LNCaP clone FGC (cell line): ENCODE data around the gene EIF2S2.

Experiments used
- DNase-seq: peaks from one replicate; pipeline ENCODE4 v3.0.0-alpha.2; 2011; ENCODE audit warnings: low read depth
- H3K4me3 ChIP-seq: 2 replicates; pipeline ENCODE4 v1.5.1; 2011; ENCODE audit warnings: mild to moderate bottlenecking, low read depth, low read length, control low read depth
- TF ChIP-seq, protein P1 (sequence below): IDR thresholded peaks from 2 replicates; pipeline ENCODE4 v1.5.1; 2012; ENCODE audit warnings: mild to moderate bottlenecking; ENCODE audit not compliant: control insufficient read depth, insufficient read depth; ENCODE audit errors: extremely low read depth

EIF2S2 gene

DNA sequence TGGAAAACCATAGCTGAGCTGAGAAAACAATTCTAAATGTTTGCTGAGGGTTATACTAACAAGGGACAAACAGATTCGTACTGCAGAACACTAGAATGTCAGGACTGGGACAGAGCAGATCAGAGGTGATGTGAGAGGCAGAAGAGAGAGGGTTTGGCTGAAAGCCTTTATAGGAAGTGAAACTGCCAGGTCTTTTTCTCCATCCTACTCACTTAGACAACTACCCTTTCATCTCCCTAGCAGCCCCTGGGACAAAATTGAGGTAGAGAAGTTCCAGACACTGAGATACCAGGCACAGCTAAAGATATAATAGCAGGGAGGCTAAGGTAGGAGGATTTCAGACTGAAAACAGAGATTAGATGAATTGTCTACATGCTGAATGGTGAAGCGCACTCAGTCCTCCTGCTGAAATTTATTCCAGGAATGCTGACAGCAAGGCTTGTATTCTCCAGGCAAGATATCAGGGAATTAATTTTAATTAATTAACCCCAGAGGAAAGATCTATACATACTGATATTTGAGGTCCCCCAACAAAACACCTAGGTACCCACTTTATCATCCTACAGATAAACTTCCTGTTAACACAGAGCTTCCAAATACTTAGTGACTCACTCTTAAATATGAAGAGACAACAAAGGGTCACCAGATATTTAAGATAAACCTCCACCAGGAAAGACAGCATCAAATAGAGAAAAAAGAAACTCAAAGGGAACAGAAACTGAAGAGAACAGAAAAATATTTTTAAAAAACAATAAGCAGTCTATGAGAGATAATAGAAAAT, 12.6 kb upstream of the EIF2S2 start:
- no peak for DNase-seq
- no peak overlapping the region for H3K4me3 ChIP-seq
- TF ChIP-seq, protein P1, sequence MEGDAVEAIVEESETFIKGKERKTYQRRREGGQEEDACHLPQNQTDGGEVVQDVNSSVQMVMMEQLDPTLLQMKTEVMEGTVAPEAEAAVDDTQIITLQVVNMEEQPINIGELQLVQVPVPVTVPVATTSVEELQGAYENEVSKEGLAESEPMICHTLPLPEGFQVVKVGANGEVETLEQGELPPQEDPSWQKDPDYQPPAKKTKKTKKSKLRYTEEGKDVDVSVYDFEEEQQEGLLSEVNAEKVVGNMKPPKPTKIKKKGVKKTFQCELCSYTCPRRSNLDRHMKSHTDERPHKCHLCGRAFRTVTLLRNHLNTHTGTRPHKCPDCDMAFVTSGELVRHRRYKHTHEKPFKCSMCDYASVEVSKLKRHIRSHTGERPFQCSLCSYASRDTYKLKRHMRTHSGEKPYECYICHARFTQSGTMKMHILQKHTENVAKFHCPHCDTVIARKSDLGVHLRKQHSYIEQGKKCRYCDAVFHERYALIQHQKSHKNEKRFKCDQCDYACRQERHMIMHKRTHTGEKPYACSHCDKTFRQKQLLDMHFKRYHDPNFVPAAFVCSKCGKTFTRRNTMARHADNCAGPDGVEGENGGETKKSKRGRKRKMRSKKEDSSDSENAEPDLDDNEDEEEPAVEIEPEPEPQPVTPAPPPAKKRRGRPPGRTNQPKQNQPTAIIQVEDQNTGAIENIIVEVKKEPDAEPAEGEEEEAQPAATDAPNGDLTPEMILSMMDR, result no peak

DNA sequence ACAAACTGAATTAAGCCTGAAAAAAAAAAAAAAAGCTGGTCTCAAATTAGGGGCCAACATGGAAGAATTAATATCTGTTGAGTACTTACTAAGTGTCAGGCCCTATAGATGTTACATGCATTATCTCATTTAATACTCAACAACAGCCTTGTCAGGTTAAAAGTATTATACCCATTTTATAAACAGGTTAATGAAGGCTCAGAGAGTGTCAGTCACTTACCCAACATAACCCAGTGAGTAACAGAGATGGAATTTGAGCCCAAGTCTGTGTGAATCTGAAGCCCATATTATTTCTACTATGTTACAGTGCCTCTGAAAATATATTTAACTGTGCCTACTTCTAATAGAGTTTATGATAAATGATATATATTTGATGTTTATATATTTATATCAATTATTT, 11.3 kb upstream of the EIF2S2 start:
- no peak for DNase-seq
- no peak overlapping the region for H3K4me3 ChIP-seq
- TF ChIP-seq, protein P1, result no peak

DNA sequence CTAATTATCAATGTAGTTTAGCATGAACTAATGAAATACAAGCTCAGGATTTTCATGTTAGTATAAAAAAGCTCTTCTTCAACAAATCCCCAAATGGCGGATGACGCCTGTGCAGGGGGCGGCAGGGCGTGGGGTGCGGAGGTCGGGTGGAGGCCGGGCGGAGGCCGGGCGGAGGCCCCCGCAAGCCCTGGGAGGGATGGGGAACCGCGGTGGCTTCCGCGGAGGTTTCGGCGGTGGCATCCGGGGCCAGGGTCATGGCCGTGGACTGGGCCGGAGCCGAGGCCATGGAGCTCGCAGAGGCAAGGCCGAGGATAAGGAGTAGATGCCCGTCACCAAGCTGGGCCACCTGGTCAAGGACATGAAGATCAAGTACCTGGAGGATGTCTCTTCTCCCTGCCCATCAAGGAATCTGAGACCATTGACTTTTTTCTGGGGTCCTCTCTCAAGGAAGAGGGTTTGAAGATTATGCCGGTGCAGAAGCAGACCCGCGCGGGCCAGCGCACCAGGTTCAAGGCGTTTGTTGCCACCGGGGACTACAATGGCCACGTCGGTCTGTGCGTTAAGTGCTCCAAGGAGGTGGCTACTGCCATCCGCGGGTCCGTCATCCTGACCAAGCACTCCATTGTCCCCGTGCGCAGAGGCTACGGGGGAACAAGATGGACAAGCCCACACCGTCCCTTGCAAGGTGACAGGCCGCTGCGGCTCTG, 10.4 kb upstream of the EIF2S2 start:
- no peak overlapping the region for H3K4me3 ChIP-seq
- TF ChIP-seq, protein P1, result no peak
- DNase-seq, result no peak

DNA sequence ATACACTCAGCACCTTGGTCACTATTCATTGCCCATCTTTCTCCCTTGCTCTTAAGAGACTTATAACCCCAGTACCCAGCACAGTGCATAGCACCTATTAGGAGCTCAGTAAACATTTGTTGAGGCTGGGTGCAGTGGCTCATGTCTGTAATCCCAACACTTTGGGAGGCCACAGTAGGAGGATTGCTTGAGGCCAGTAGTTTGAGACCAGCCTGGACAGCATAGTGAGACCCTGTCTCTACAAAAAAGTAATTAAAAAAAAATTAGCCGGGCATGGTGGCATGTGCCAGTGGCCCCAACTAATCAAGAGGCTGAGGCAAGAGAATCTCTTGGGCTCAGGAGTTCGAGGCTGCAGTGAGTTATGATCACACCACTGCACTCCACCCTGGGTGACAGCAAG, 8.2 kb upstream of the EIF2S2 start:
- TF ChIP-seq, protein P1, result no peak
- no peak overlapping the region for H3K4me3 ChIP-seq
- no peak for DNase-seq

DNA sequence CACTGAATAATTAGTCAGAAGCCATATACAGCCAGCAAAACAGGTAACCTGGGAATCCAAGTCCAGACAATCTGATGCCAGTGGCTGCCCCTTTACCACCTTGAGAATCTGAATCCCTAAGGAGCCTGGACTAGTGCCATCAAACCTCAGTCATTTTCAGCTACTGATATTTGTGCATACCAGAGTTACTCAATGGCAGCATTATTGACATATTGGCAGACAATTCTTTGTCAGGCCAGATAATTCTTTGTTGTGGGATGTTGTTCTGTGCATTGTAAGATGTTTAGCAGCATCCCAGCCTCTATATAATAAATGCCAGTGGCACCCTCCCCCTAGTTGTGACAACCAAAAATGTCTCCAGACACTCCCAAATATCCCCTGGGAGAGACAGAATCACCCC, 3.2 kb upstream of the EIF2S2 start:
- TF ChIP-seq, protein P1, result no peak
- DNase-seq, result no peak
- no peak overlapping the region for H3K4me3 ChIP-seq

DNA sequence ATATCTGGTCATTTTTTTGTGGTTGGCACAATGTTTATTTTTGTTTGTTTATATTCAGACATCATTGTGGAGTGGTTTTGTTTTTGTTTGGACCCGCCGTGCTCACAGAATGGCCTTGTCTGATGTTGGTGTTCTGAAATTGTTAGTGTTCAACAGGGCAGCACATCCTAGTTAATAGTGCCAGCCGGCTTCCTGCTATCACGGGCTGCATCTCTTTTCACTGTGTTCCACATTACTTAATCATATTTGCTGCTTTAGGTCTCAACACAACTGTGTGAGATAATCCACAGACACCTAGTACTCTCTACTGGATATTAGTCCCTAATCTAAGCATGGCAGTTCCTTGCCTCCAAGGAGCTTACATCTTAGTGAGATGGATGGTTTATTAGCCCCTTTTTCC, 2.8 kb upstream of the EIF2S2 start:
- no peak for DNase-seq
- TF ChIP-seq, protein P1, result no peak
- H3K4me3 ChIP-seq, result no peak overlapping the region
